Endothelial cell of umbilical vein (primary cell): ENCODE data around the gene DGKH. TPM values are rescaled to one million over a fixed set of nuclear protein-coding genes. Genes with fewer than 3 reads are reported as not detected.

Source experiments
- BruUV-seq: library from RNA; stranded (reverse); fragments of 400-500 nt; replicated peaks from 2 replicates; lab custom pipeline; 2021; lab: Mats Ljungman, UMichigan
- CTCF ChIA-PET: fragments of 300-600, 350-600 bp; sonication (Branson Sonifier 250); formaldehyde crosslinking; loops from one replicate; lab custom pipeline; 2021; ENCODE audit warnings: antibody characterized with exemption, inconsistent platforms; lab: Charles Lee
- POLR2A ChIA-PET: fragments of 300-600, 350-600 bp; sonication (Branson Sonifier 250); formaldehyde crosslinking; loops from one replicate; lab custom pipeline; 2021; ENCODE audit warnings: antibody characterized with exemption, inconsistent platforms; lab: Charles Lee
- DNase-seq: peaks from one replicate; pipeline ENCODE4 v3.0.0-alpha.2; 2011; ENCODE audit warnings: low read depth, low spot score
- FAIRE-seq: peaks from 2 replicates; lab custom pipeline; 2011; peaks lifted over from hg19 to GRCh38; lab: Jason Lieb, UNC
- H2AFZ ChIP-seq: 2 replicates; pipeline ENCODE4 v1.6.0; 2012; ENCODE audit warnings: low read depth, low read length, control low read depth, inconsistent platforms
- H3K27ac ChIP-seq: 2 replicates; pipeline ENCODE4 v1.5.1; 2011; ENCODE audit warnings: low read depth, mild to moderate bottlenecking, control low read depth, low read length, moderate library complexity; ENCODE audit not compliant: insufficient read depth
- H3K27me3 ChIP-seq, 2 experiments: 2 replicates each; pipeline versions ENCODE4 v1.6.0 to v1.6.1; 2011; ENCODE audit warnings: low read length in 2 of 2, mixed read lengths in 1 of 2; ENCODE audit not compliant: control insufficient read depth in 2 of 2, insufficient read depth in 2 of 2
- H3K36me3 ChIP-seq, 2 experiments: 2 replicates in 1 of 2; 3 replicates in 1 of 2; pipeline ENCODE4 v1.5.1; 2011; ENCODE audit warnings: low read length in 2 of 2, mild to moderate bottlenecking in 1 of 2, moderate library complexity in 1 of 2; ENCODE audit not compliant: control insufficient read depth in 2 of 2, insufficient read depth in 2 of 2; ENCODE audit errors: extremely low read depth in 1 of 2
- H3K4me1 ChIP-seq: 3 replicates; pipeline ENCODE4 v1.5.1; 2011; ENCODE audit warnings: mild to moderate bottlenecking, low read length; ENCODE audit not compliant: control insufficient read depth, insufficient read depth; ENCODE audit errors: extremely low read depth
- H3K4me2 ChIP-seq: 2 replicates; pipeline ENCODE4 v1.6.1; 2011; ENCODE audit warnings: low read length, control low read depth, mixed read lengths; ENCODE audit not compliant: insufficient read depth
- H3K4me3 ChIP-seq, 3 experiments: fragments of 200-600 bp in 1 of 3; sonication (generic), shearing (Covaris generic) in 1 of 3; replicated peaks in 1 of 3; 2 replicates each; pipeline ENCODE4 v1.5.1; 2011 to 2016; ENCODE audit warnings: control low read depth in 3 of 3, low read length in 3 of 3, mild to moderate bottlenecking in 2 of 3, inconsistent platforms in 1 of 3, low read depth in 1 of 3, moderate library complexity in 1 of 3; ENCODE audit not compliant: insufficient read depth in 1 of 3
- H3K79me2 ChIP-seq: 2 replicates; pipeline ENCODE4 v1.6.0; 2012; ENCODE audit warnings: low read length, inconsistent platforms; ENCODE audit not compliant: control insufficient read depth, insufficient read depth
- H3K9ac ChIP-seq: replicated peaks from 2 replicates; pipeline ENCODE3; 2011; ENCODE audit warnings: low read length, control low read depth; ENCODE audit not compliant: insufficient read depth; ENCODE audit errors: extremely low read depth
- H3K9me1 ChIP-seq: replicated peaks from 3 replicates; pipeline ENCODE4 v1.6.0; 2011; ENCODE audit warnings: mild to moderate bottlenecking, low read length; ENCODE audit not compliant: control insufficient read depth, insufficient read depth; ENCODE audit errors: extremely low read depth
- H3K9me3 ChIP-seq: replicated peaks from 2 replicates; pipeline ENCODE4 v1.5.1; 2012; ENCODE audit warnings: low read length, inconsistent platforms; ENCODE audit not compliant: control insufficient read depth, insufficient read depth
- H4K20me1 ChIP-seq: replicated peaks from 2 replicates; pipeline ENCODE3; 2011; ENCODE audit warnings: mild to moderate bottlenecking, low read length; ENCODE audit not compliant: control insufficient read depth, insufficient read depth; ENCODE audit errors: extremely low read depth
- CTCF ChIP-seq, 2 donors: IDR thresholded peaks; 1 replicate in 1 of 2; 2 replicates in 1 of 2; pipeline ENCODE4 v1.5.1; 2011; ENCODE audit warnings: low read length in 2 of 2, mild to moderate bottlenecking in 2 of 2, moderate library complexity in 2 of 2, control low read depth in 1 of 2, inconsistent platforms in 1 of 2, low read depth in 1 of 2; ENCODE audit not compliant: insufficient read depth in 1 of 2; ENCODE audit errors: extremely low read depth in 1 of 2
- EZH2 ChIP-seq: IDR thresholded peaks from 2 replicates; pipeline ENCODE4 v1.6.1; 2012; ENCODE audit warnings: borderline replicate concordance, low read depth, mild to moderate bottlenecking, moderate library complexity, low read length, inconsistent platforms; ENCODE audit not compliant: severe bottlenecking
- FOS ChIP-seq: IDR thresholded peaks from 2 replicates; pipeline ENCODE4 v1.6.1; 2011; ENCODE audit warnings: mild to moderate bottlenecking, low read length, moderate library complexity, borderline replicate concordance; ENCODE audit not compliant: insufficient read depth
- GATA2 ChIP-seq: IDR thresholded peaks from 2 replicates; pipeline ENCODE4 v1.7.0; 2011; ENCODE audit warnings: low read depth, mild to moderate bottlenecking, moderate library complexity, mixed read lengths, low read length; ENCODE audit not compliant: insufficient read length, insufficient read depth
- JUN ChIP-seq: IDR thresholded peaks from 2 replicates; pipeline ENCODE4 v1.6.1; 2011; ENCODE audit warnings: borderline replicate concordance, low read depth; ENCODE audit not compliant: insufficient read length, insufficient read depth
- MYC ChIP-seq: IDR thresholded peaks from one replicate; pipeline ENCODE4 v1.6.1; 2011; ENCODE audit warnings: mild to moderate bottlenecking, low read depth, low read length
- POLR2A ChIP-seq: IDR thresholded peaks from 2 replicates; pipeline ENCODE4 v1.6.1; 2012; ENCODE audit warnings: low read depth, mild to moderate bottlenecking, control low read depth, low read length
- POLR2AphosphoS5 ChIP-seq: IDR thresholded peaks from 2 replicates; pipeline ENCODE4 v1.6.1; 2012; ENCODE audit warnings: low read depth, mild to moderate bottlenecking, control low read depth, low read length, moderate library complexity; ENCODE audit not compliant: insufficient read depth
- dilution Hi-C: fragments of 300-500 bp; cut with MboI; formaldehyde crosslinking; loops from one replicate; pipeline ENCODE4 v1.15.0; 2019; ENCODE audit warnings: low sequenced_read_pairs; ENCODE audit not compliant: extremely low pct_ligation_motif_present
- intact Hi-C: fragments of 100-400 bp; cut with micrococcal nuclease; formaldehyde crosslinking; loops from one replicate; pipeline ENCODE4 v1.10.0; 2022
- polyA plus RNA-seq, 4 experiments: library from polyadenylated mRNA; depleted of rRNA in 3 of 4; stranded (reverse) in 3 of 4; unstranded in 1 of 4; fragments of >200 nt; gene quantifications; 2 replicates each; pipeline versions ENCODE4 v1.2.1 to v1.2.3, GENCODE V29; 2011 to 2012; ENCODE audit warnings: missing spikeins in 1 of 4
- total RNA-seq: library from RNA; stranded (reverse); gene quantifications from 2 replicates; pipeline ENCODE4 v1.2.3, GENCODE V29; 2021
- TF ChIP-seq, protein P1 (sequence below): IDR thresholded peaks from 2 replicates; pipeline ENCODE4 v1.6.1; 2011; ENCODE audit not compliant: insufficient read depth, insufficient read length

Gene DGKH
- total and polyA plus RNA-seq, 2 donors (not counting 3 experiments of a cell fraction or from before 2014, with no cell fraction given) = 4.1 to 30.1 TPM

DNA sequence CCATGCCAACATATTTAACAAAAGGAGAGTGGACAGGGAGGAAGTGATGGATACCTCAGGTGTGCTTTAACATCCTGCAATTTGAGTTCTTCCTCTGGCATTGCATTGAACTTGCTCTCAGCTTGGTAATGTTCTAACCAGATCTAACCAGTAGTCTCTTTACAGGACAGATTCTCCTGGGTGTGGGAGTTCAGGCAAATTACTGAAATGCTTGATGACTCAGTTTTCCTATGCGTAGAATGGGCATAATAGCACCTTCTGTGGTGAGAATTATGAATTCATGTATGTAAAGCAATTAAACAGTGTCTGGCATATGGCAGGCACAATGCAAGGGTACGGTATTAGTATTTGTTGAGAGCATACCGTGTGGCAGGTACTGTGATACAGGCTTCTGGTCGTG, 227.1 kb downstream of the DGKH start:
- H3K79me2 ChIP-seq = peaks cover 57% of the 10 kb centered on the region
- dilution Hi-C loops = no loop called here
- no peak for DNase-seq
- no peak overlapping the region for H3K9ac ChIP-seq
- intact Hi-C loops = no loop called here
- FAIRE-seq = no peak
- TF ChIP-seq JUN (no peak), POLR2A (no peak), EZH2 (no peak), MYC (no peak), FOS (no peak), POLR2AphosphoS5 (no peak), CTCF (IDR thresholded peaks at IDR 0.05; ENCODE audit: extremely low read depth in 1 of 2, insufficient read depth in 1 of 2, low read depth in 1 of 2, low read length in 2 of 2) (no peak), GATA2 (no peak)
- TF ChIP-seq, protein P1, sequence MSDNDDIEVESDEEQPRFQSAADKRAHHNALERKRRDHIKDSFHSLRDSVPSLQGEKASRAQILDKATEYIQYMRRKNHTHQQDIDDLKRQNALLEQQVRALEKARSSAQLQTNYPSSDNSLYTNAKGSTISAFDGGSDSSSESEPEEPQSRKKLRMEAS = no peak
- H3K27ac ChIP-seq = no peak overlapping the region
- H4K20me1 ChIP-seq = no peaks in the 10 kb centered on the region
- H3K4me2 ChIP-seq = no peak overlapping the region
- H3K4me3 ChIP-seq = no peak overlapping the region
- H3K27me3 ChIP-seq = no peaks in the 10 kb centered on the region
- H3K9me1 ChIP-seq = no peaks in the 10 kb centered on the region
- H3K36me3 ChIP-seq = no peaks in the 10 kb centered on the region
- no peaks in the 10 kb centered on the region for H3K9me3 ChIP-seq
- H3K4me1 ChIP-seq = peaks cover 23% of the 10 kb centered on the region
- CTCF ChIA-PET = no interaction called here
- POLR2A ChIA-PET = no interaction called here
- H2AFZ ChIP-seq = no peak overlapping the region
- BruUV-seq = no TSS peak
